MM.1S (cell line): Measurements from ENCODE around the gene DTD1.

Source experiments
- DNase-seq: peaks from one replicate; pipeline ENCODE4 v3.0.0-alpha.2; 2015
- H2AFZ ChIP-seq: fragments of 300-600 bp; sonication (generic); 2 replicates; pipeline ENCODE4 v1.6.0; 2016; ENCODE audit warnings: antibody characterized with exemption, low read length
- H3F3A ChIP-seq: fragments of 300-600 bp; sonication (generic); 2 replicates; pipeline ENCODE4 v1.6.1; 2016; ENCODE audit warnings: mild to moderate bottlenecking, antibody characterized with exemption, low read length, moderate library complexity, mixed read lengths; ENCODE audit not compliant: insufficient read depth
- H3K27ac ChIP-seq: fragments of 300-600 bp; sonication (generic); 2 replicates; pipeline ENCODE4 v1.5.1; 2016; ENCODE audit warnings: mild to moderate bottlenecking, low read length
- H3K27me3 ChIP-seq: fragments of 300-600 bp; sonication (generic); replicated peaks from 2 replicates; pipeline ENCODE4 v1.6.0; 2016; ENCODE audit warnings: low read length; ENCODE audit not compliant: insufficient read depth
- H3K36me3 ChIP-seq: fragments of 300-600 bp; sonication (generic); replicated peaks from 2 replicates; pipeline ENCODE4 v1.6.1; 2016; ENCODE audit warnings: mild to moderate bottlenecking, low read length, mixed read lengths; ENCODE audit not compliant: insufficient read depth
- H3K4me1 ChIP-seq: fragments of 300-600 bp; sonication (generic); 2 replicates; pipeline ENCODE4 v1.6.1; 2016; ENCODE audit warnings: low read length, mixed read lengths
- H3K4me2 ChIP-seq: fragments of 300-600 bp; sonication (generic); 2 replicates; pipeline ENCODE4 v1.6.0; 2016; ENCODE audit warnings: low read depth, low read length
- H3K4me3 ChIP-seq: fragments of 300-600 bp; sonication (generic); 2 replicates; pipeline ENCODE4 v1.5.1; 2016; ENCODE audit warnings: low read length, mixed read lengths
- H3K79me2 ChIP-seq: fragments of 300-600 bp; sonication (generic); 2 replicates; pipeline ENCODE4 v1.6.1; 2016; ENCODE audit warnings: mixed run types, low read length, mixed read lengths
- H3K9ac ChIP-seq: fragments of 300-600 bp; sonication (generic); 2 replicates; pipeline ENCODE4 v1.6.1; 2016; ENCODE audit warnings: low read length, mixed read lengths
- H3K9me2 ChIP-seq: fragments of 300-600 bp; sonication (generic); replicated peaks from 2 replicates; pipeline ENCODE4 v1.6.1; 2016; ENCODE audit warnings: mild to moderate bottlenecking, low read length, mixed read lengths; ENCODE audit not compliant: insufficient read depth
- H3K9me3 ChIP-seq: fragments of 300-600 bp; sonication (generic); replicated peaks from 2 replicates; pipeline ENCODE4 v1.6.1; 2016; ENCODE audit warnings: mild to moderate bottlenecking, low read length, mixed read lengths; ENCODE audit not compliant: insufficient read depth
- H4K20me1 ChIP-seq: fragments of 300-600 bp; sonication (generic); 2 replicates; pipeline ENCODE4 v1.6.1; 2016; ENCODE audit warnings: mild to moderate bottlenecking, low read length, moderate library complexity, mixed read lengths; ENCODE audit not compliant: insufficient read depth
- EZH2 ChIP-seq: fragments of 300-600 bp; sonication (generic); optimal IDR thresholded peaks from 2 replicates; pipeline ENCODE3; 2017; ENCODE audit warnings: low read depth, mild to moderate bottlenecking, antibody characterized with exemption, low read length, mixed read lengths
- EZH2phosphoT487 ChIP-seq: fragments of 300-600 bp; sonication (generic); IDR thresholded peaks from 2 replicates; pipeline ENCODE4 v1.6.1; 2018; ENCODE audit warnings: antibody characterized with exemption, low read length
- TF ChIP-seq, protein P1 (sequence below): fragments of 300-600 bp; sonication (generic); IDR thresholded peaks from 2 replicates; pipeline ENCODE4 v1.5.1; 2016; ENCODE audit warnings: antibody characterized with exemption, low read length, mixed read lengths

The DTD1 gene

GRCh38 chr20:18633411-18633810 lies 45.6 kb downstream of the DTD1 start:
- H3K4me1 ChIP-seq, result 0 out of 2 replicates have a peak, but pooled peaks cover 8% of the 10 kb centered on the region
- H3K4me3 ChIP-seq, result no peak overlapping the region
- no peaks in the 10 kb centered on the region for H3K36me3 ChIP-seq
- no peaks in the 10 kb centered on the region for H4K20me1 ChIP-seq
- TF ChIP-seq EZH2phosphoT487 (no peak), EZH2 (no peak)
- TF ChIP-seq, protein P1, sequence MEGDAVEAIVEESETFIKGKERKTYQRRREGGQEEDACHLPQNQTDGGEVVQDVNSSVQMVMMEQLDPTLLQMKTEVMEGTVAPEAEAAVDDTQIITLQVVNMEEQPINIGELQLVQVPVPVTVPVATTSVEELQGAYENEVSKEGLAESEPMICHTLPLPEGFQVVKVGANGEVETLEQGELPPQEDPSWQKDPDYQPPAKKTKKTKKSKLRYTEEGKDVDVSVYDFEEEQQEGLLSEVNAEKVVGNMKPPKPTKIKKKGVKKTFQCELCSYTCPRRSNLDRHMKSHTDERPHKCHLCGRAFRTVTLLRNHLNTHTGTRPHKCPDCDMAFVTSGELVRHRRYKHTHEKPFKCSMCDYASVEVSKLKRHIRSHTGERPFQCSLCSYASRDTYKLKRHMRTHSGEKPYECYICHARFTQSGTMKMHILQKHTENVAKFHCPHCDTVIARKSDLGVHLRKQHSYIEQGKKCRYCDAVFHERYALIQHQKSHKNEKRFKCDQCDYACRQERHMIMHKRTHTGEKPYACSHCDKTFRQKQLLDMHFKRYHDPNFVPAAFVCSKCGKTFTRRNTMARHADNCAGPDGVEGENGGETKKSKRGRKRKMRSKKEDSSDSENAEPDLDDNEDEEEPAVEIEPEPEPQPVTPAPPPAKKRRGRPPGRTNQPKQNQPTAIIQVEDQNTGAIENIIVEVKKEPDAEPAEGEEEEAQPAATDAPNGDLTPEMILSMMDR, result no peak
- no peaks in the 10 kb centered on the region for H3K9me2 ChIP-seq
- H3K79me2 ChIP-seq, result no peaks in the 10 kb centered on the region
- no peaks in the 10 kb centered on the region for H3K9me3 ChIP-seq
- H3K27ac ChIP-seq, result no peak overlapping the region
- H3K27me3 ChIP-seq, result no peaks in the 10 kb centered on the region
- DNase-seq, result no peak
- no peak overlapping the region for H2AFZ ChIP-seq
- H3F3A ChIP-seq, result no peaks in the 10 kb centered on the region
- no peak overlapping the region for H3K4me2 ChIP-seq
- no peak overlapping the region for H3K9ac ChIP-seq

DNA sequence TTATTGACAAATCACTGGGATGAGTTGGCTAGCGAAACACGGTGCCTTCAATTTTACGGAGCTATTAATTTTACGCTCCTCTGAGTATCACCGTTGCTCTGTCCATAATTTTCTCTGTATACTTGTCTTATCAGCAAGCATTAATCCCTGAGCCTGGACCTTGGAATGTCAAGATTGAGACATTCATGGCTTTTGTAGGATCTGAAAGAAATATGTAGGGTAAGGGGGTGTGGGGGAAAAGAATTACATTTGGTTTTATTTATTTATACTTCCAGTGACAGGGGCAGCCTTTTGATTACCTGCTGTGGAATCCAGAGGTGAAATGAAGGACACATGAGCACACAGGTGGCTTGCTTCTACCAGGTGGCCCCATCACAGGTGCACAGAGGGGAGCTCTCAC lies 46.6 kb downstream of the DTD1 start:
- Histone ChIP-seq H3K36me3 (no peaks in the 10 kb centered on the region), H3K27ac (no peak overlapping the region), H3K9ac (no peak overlapping the region), H3K9me3 (no peaks in the 10 kb centered on the region), H3F3A (no peaks in the 10 kb centered on the region), H3K4me2 (no peak overlapping the region), H4K20me1 (no peaks in the 10 kb centered on the region), H3K79me2 (no peaks in the 10 kb centered on the region), H3K4me3 (no peak overlapping the region), H3K4me1 (0 out of 2 replicates have a peak, but pooled peaks cover 11% of the 10 kb centered on the region), H3K9me2 (no peaks in the 10 kb centered on the region), H3K27me3 (no peaks in the 10 kb centered on the region), H2AFZ (no peak overlapping the region)
- TF ChIP-seq, protein P1, result no peak
- no peak for TF ChIP-seq EZH2phosphoT487
- TF ChIP-seq EZH2, result no peak
- DNase-seq, result no peak

- Histone ChIP-seq H3K79me2 (no peaks in the 10 kb centered on the region), H3K4me3 (no peak overlapping the region), H3K4me2 (no peak overlapping the region), H2AFZ (no peak overlapping the region), H3K9me3 (no peaks in the 10 kb centered on the region), H3K36me3 (no peaks in the 10 kb centered on the region), H3F3A (no peaks in the 10 kb centered on the region), H3K27ac (no peak overlapping the region), H3K9ac (no peak overlapping the region), H3K9me2 (no peaks in the 10 kb centered on the region), H3K27me3 (no peaks in the 10 kb centered on the region), H4K20me1 (no peaks in the 10 kb centered on the region), H3K4me1 (0 out of 2 replicates have a peak, but pooled peaks cover 14% of the 10 kb centered on the region)
- no peak for TF ChIP-seq EZH2
- no peak for TF ChIP-seq EZH2phosphoT487
- TF ChIP-seq, protein P1, result no peak
- no peak for DNase-seq
These were observed 47.5 kb downstream of the DTD1 start for GRCh38 chr20:18635380-18635779.
